Activated B cell treated with CpG ODN at 0.5 μM for 24 hours (primary cell): ENCODE results near the gene STIL. TPM values are rescaled to one million over a fixed set of nuclear protein-coding genes. Genes with fewer than 3 reads are reported as not detected.

Experiments used
- ATAC-seq: fragments of 200-7000 bp; cut with Tn5 transposase; one replicate; pipeline ENCODE4 v1.10.0; 2021; ENCODE audit warnings: low read depth, mild to moderate bottlenecking, moderate library complexity
- CTCF ChIA-PET: fragments of 350-600 bp; sonication (Branson Sonifier 250); formaldehyde crosslinking; loops from one replicate; lab custom pipeline; 2021; ENCODE audit warnings: antibody characterized with exemption; lab: Charles Lee
- POLR2A ChIA-PET: fragments of 350-600 bp; sonication (Branson Sonifier 250); formaldehyde crosslinking; loops from one replicate; lab custom pipeline; 2021; ENCODE audit warnings: antibody characterized with exemption; lab: Charles Lee
- DNase-seq: peaks from one replicate; pipeline ENCODE4 v3.0.0; 2022
- H3K27ac Mint-ChIP-seq: one replicate; pipeline ENCODE4 v1.8.0; 2020; ENCODE audit warnings: mixed read lengths
- H3K27me3 Mint-ChIP-seq: one replicate; pipeline ENCODE4 v1.8.0; 2021; ENCODE audit warnings: mixed read lengths
- H3K36me3 Mint-ChIP-seq: one replicate; pipeline ENCODE4 v1.8.0; 2021; ENCODE audit warnings: low read depth, mixed read lengths
- H3K4me1 Mint-ChIP-seq: one replicate; pipeline ENCODE4 v1.8.0; 2021; ENCODE audit warnings: mixed read lengths
- H3K4me3 Mint-ChIP-seq: one replicate; pipeline ENCODE4 v1.8.0; 2020; ENCODE audit warnings: mild to moderate bottlenecking, mixed read lengths
- H3K9me3 Mint-ChIP-seq: one replicate; pipeline ENCODE4 v1.8.0; 2020; ENCODE audit warnings: mixed read lengths
- CTCF ChIP-seq: fragments of 200-600 bp; IDR thresholded peaks from one replicate; pipeline ENCODE4 v1.8.0; 2022; ENCODE audit warnings: antibody characterized with exemption, mild to moderate bottlenecking
- intact Hi-C: fragments of 100-400 bp; cut with micrococcal nuclease; formaldehyde crosslinking; loops from one replicate; pipeline ENCODE4 v1.15.1; 2024
- total RNA-seq: library from RNA; stranded (reverse); gene quantifications from 2 replicates; pipeline ENCODE4 v1.2.3, GENCODE V29; 2022

STIL gene
- total RNA-seq, 1 donor from 2014 or later: 4.2 TPM

DNA sequence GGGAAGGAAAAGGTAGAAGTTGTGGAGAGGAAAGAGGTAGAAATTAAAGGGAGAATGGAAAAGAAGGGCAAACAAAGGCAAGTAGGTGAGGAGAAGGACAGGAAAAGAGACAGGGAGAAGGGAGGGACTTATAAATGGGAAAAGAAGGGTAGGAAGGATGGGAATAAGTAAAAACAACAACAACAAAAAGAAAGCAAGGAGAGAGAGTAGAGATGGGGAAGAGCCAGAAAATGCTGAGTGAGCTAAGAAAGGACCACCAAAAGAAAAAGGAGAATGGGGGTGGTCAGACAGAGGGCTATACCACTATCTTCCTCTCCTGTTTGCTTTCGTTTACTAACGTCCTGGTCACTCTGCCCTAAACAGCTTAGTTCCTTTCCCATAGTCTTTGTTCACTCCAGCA, 17.9 kb upstream of the STIL start:
- peaks cover 15% of the 10 kb centered on the region for H3K4me1 Mint-ChIP-seq
- POLR2A ChIA-PET: no interaction called here
- no peak for TF ChIP-seq CTCF
- no peak overlapping the region for H3K27ac Mint-ChIP-seq
- H3K36me3 Mint-ChIP-seq: peaks cover 4% of the 10 kb centered on the region
- DNase-seq (no peak), ATAC-seq (no peak)
- intact Hi-C loops: loop anchor here (10.0 kb wide), 2 partner anchors 137 to 617 kb away; partner anchors contain the start of genes EFCAB14 and PDZK1IP1
- no peaks in the 10 kb centered on the region for H3K9me3 Mint-ChIP-seq
- H3K27me3 Mint-ChIP-seq: no peaks in the 10 kb centered on the region
- CTCF ChIA-PET: no interaction called here
- H3K4me3 Mint-ChIP-seq: peak overlapping the region; percentile 24

- no peak for DNase-seq
- Mint-ChIP-seq H3K27me3 (no peaks in the 10 kb centered on the region), H3K4me1 (peaks cover 6% of the 10 kb centered on the region), H3K4me3 (no peak overlapping the region), H3K9me3 (no peaks in the 10 kb centered on the region), H3K27ac (no peak overlapping the region), H3K36me3 (peaks cover 4% of the 10 kb centered on the region)
- TF ChIP-seq CTCF: no peak
- POLR2A ChIA-PET: no interaction called here
- CTCF ChIA-PET: no interaction called here
- intact Hi-C loops: loop anchor here (10.0 kb wide), 2 partner anchors 135 to 615 kb away; partner anchors contain the start of genes EFCAB14 and PDZK1IP1
- ATAC-seq: no peak
These were observed 16.3 kb upstream of the STIL start for GRCh38 chr1:47330212-47330611.

DNA sequence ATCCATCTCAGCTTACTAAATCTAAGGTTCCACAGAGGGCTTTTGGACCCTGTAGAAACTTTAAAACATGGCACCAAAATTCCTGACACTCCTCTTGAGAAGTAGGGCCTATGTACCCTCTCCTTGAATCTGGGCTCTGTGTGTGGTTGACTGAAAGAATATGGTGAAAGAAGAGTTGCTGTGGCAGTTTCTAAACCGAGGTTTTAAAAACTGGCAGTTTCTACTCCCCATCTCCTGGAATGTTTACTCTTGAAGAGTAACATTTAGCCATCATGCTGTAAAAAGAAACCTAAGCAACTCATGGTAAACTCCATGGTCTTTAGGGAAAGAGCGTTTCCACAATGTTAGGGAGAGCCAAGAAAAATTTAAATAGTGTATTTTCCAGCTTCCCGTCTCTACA, 15.0 kb upstream of the STIL start:
- intact Hi-C loops: no loop called here
- ATAC-seq: no peak
- H3K4me1 Mint-ChIP-seq: no peaks in the 10 kb centered on the region
- H3K4me3 Mint-ChIP-seq: no peak overlapping the region
- TF ChIP-seq CTCF: no peak
- no peak for DNase-seq
- no peaks in the 10 kb centered on the region for H3K27me3 Mint-ChIP-seq
- CTCF ChIA-PET: no interaction called here
- H3K36me3 Mint-ChIP-seq: no peaks in the 10 kb centered on the region
- H3K9me3 Mint-ChIP-seq: no peaks in the 10 kb centered on the region
- POLR2A ChIA-PET: no interaction called here
- H3K27ac Mint-ChIP-seq: no peak overlapping the region

DNA sequence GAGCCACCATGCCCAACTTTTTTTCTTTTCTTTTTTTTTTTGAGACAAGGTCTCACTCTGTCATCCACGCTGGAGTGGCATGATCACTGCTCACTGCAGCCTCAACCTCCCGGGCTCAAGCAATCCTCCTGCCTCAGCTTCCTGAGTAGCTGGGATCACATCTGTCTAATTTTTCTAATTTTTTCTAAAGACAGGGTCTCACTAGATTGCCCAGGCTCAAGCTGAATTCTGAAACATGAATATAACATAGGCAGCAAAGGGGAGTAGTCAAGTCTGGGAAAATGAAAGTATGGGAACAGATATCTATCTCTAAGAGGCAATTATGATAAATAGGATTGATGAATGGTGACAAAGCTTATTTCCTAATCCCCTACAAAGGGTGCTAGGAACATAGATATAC, 12.3 kb upstream of the STIL start:
- DNase-seq (no peak), ATAC-seq (no peak)
- H3K36me3 Mint-ChIP-seq: no peaks in the 10 kb centered on the region
- H3K4me1 Mint-ChIP-seq: no peaks in the 10 kb centered on the region
- ChIA-PET POLR2A (interaction anchor here (0.7 kb wide), 1 partner anchor 389 kb away, joined by 3 read pairs; no protein-coding TSS in a partner anchor), CTCF (no interaction called here)
- no peaks in the 10 kb centered on the region for H3K27me3 Mint-ChIP-seq
- no peak overlapping the region for H3K4me3 Mint-ChIP-seq
- TF ChIP-seq CTCF: no peak
- H3K9me3 Mint-ChIP-seq: no peaks in the 10 kb centered on the region
- no peak overlapping the region for H3K27ac Mint-ChIP-seq
- intact Hi-C loops: no loop called here

- ChIA-PET POLR2A (no interaction called here), CTCF (no interaction called here)
- DNase-seq (no peak), ATAC-seq (no peak)
- Mint-ChIP-seq H3K36me3 (no peaks in the 10 kb centered on the region), H3K4me1 (no peaks in the 10 kb centered on the region), H3K4me3 (no peak overlapping the region), H3K9me3 (no peaks in the 10 kb centered on the region), H3K27ac (no peak overlapping the region), H3K27me3 (no peaks in the 10 kb centered on the region)
- intact Hi-C loops: no loop called here
- TF ChIP-seq CTCF: no peak
These were observed 11.6 kb upstream of the STIL start for GRCh38 chr1:47325528-47325927.
